NCI-H69 (cell line): ENCODE results near the gene GPATCH2.
"Not testable (repeated sequence)": the region's sequence is repeated elsewhere in the genome, so short reads cannot be mapped to it uniquely, and the experiment has no call there.

Source experiments
- DNase-seq: peaks from one replicate; lab custom pipeline; 2025; lab: John Stamatoyannopoulos, UW

Gene GPATCH2

GRCh38 chr1:217443845-217444244 lies 187.0 kb downstream of the GPATCH2 start:
- DNase-seq, result no peak

- DNase-seq, result no peak
Measured at GRCh38 chr1:217437376-217437775, 193.5 kb downstream of the GPATCH2 start.

GRCh38 chr1:217435204-217435603 lies 195.7 kb downstream of the GPATCH2 start:
- DNase-seq, result peak; percentile 27

GRCh38 chr1:217433664-217434063 lies 197.2 kb downstream of the GPATCH2 start:
- DNase-seq, result no peak

- DNase-seq, result no peak
Measured at GRCh38 chr1:217432339-217432738, 198.6 kb downstream of the GPATCH2 start.

GRCh38 chr1:217431395-217431794 lies 199.5 kb downstream of the GPATCH2 start:
- DNase-seq, result peak; percentile 9

- no peak for DNase-seq
Measured at GRCh38 chr1:217425422-217425821, 205.5 kb downstream of the GPATCH2 start.

- DNase-seq, result no peak
Measured at GRCh38 chr1:217419194-217419551, 211.7 kb downstream of the GPATCH2 start.

GRCh38 chr1:217418269-217419193 lies 212.4 kb downstream of the GPATCH2 start:
- no peak for DNase-seq

GRCh38 chr1:217417363-217417762 lies 213.5 kb downstream of the GPATCH2 start:
- DNase-seq, result no peak

GRCh38 chr1:217407534-217408001 lies 223.3 kb downstream of the GPATCH2 start:
- DNase-seq, result no peak

- peak; percentile 49 for DNase-seq
Measured at GRCh38 chr1:217403026-217403720, 227.7 kb downstream of the GPATCH2 start.

- DNase-seq, result no peak
Measured at GRCh38 chr1:217402301-217402700, 228.6 kb downstream of the GPATCH2 start.

- DNase-seq, result peak; percentile 39
Measured at GRCh38 chr1:217393896-217394295, 237.0 kb downstream of the GPATCH2 start.

GRCh38 chr1:217392441-217392840 lies 238.4 kb downstream of the GPATCH2 start:
- DNase-seq, result no peak

- no peak for DNase-seq
Measured at GRCh38 chr1:217389895-217390294, 241.0 kb downstream of the GPATCH2 start.

- no peak for DNase-seq
Measured at GRCh38 chr1:217388522-217389065, 242.3 kb downstream of the GPATCH2 start.

GRCh38 chr1:217381773-217382172 lies 249.1 kb downstream of the GPATCH2 start:
- DNase-seq, result not testable (repeated sequence)

GRCh38 chr1:217379804-217380203 lies 251.1 kb downstream of the GPATCH2 start:
- not testable (repeated sequence) for DNase-seq

GRCh38 chr1:217379336-217379735 lies 251.6 kb downstream of the GPATCH2 start:
- DNase-seq, result no peak
